HEK293 (cell line): ENCODE data around the gene TMX2.

Experiments used
- CTCF ChIA-PET: fragments of 350-600 bp; formaldehyde crosslinking; extraction: SDS; loops from one replicate; lab custom pipeline; 2021; ENCODE audit warnings: antibody characterized with exemption; lab: Yijun Ruan, JAX
- POLR2A ChIA-PET: fragments of 300-600 bp; formaldehyde crosslinking; extraction: SDS; loops from one replicate; lab custom pipeline; 2020; ENCODE audit warnings: antibody characterized with exemption, inconsistent platforms; lab: Yijun Ruan, JAX
- H3K27ac ChIP-seq: fragments of 200-500 bp; sonication (Bioruptor generic); 2 replicates; pipeline ENCODE4 v1.5.1; 2014; ENCODE audit warnings: low read depth, low read length, control low read depth, inconsistent platforms; ENCODE audit errors: extremely low read depth
- H3K36me3 ChIP-seq, 2 experiments: fragments of 200-500 bp in 1 of 2; sonication (Bioruptor generic) in 1 of 2; 1 replicate in 1 of 2; 2 replicates in 1 of 2; pipeline ENCODE4 v1.5.1; 2014 to 2017; ENCODE audit warnings: inconsistent platforms in 2 of 2, low read length in 2 of 2; ENCODE audit not compliant: control insufficient read depth in 2 of 2, insufficient read depth in 1 of 2
- H3K4me1 ChIP-seq: fragments of 200-500 bp; sonication (Bioruptor generic); 2 replicates; pipeline ENCODE4 v1.5.1; 2014; ENCODE audit warnings: mild to moderate bottlenecking, low read length, inconsistent platforms; ENCODE audit not compliant: control insufficient read depth, insufficient read depth
- H3K4me3 ChIP-seq: 2 replicates; pipeline ENCODE4 v1.5.1; 2011; ENCODE audit warnings: low read depth, mild to moderate bottlenecking, control low read depth, low read length, moderate library complexity
- H3K9me3 ChIP-seq: fragments of 200-500 bp; sonication (Bioruptor generic); 2 replicates; pipeline ENCODE4 v1.5.1; 2014; ENCODE audit warnings: low read depth, low read length, inconsistent platforms; ENCODE audit not compliant: control insufficient read depth, insufficient read depth
- CTCF ChIP-seq: fragments of 450-650 bp; formaldehyde crosslinking; IDR thresholded peaks from 2 replicates; pipeline ENCODE4 v1.5.1; 2016; ENCODE audit warnings: missing biosample characterization, missing genetic modification characterization
- GLIS1 ChIP-seq: fragments of 450-650 bp; formaldehyde crosslinking; IDR thresholded peaks from 2 replicates; pipeline ENCODE4 v1.5.1; 2016; ENCODE audit warnings: missing biosample characterization, missing genetic modification characterization
- IKZF3 ChIP-seq: fragments of 450-650 bp; IDR thresholded peaks from 2 replicates; pipeline ENCODE4 v1.5.0; 2018; ENCODE audit warnings: missing biosample characterization, mild to moderate bottlenecking, missing genetic modification characterization, moderate library complexity
- KLF1 ChIP-seq: fragments of 450-650 bp; formaldehyde crosslinking; IDR thresholded peaks from 2 replicates; pipeline ENCODE4 v1.5.1; 2016; ENCODE audit warnings: missing biosample characterization, missing genetic modification characterization
- KLF10 ChIP-seq: fragments of 450-650 bp; IDR thresholded peaks from 2 replicates; pipeline ENCODE4 v1.5.1; 2018; ENCODE audit warnings: missing biosample characterization, mild to moderate bottlenecking, missing genetic modification characterization
- PRDM1 ChIP-seq: fragments of 450-650 bp; formaldehyde crosslinking; IDR thresholded peaks from 2 replicates; pipeline ENCODE4; 2016; ENCODE audit warnings: missing biosample characterization, missing genetic modification characterization
- PRDM6 ChIP-seq: fragments of 450-650 bp; formaldehyde crosslinking; IDR thresholded peaks from 2 replicates; pipeline ENCODE4 v1.5.1; 2017; ENCODE audit warnings: missing biosample characterization, missing genetic modification characterization
- SETDB1 ChIP-seq: IDR thresholded peaks from one replicate; pipeline ENCODE4 v1.6.1; 2017; ENCODE audit warnings: mild to moderate bottlenecking, low read length, moderate library complexity, mixed read lengths; ENCODE audit not compliant: insufficient read length
- ZNF280C ChIP-seq: fragments of 450-650 bp; formaldehyde crosslinking; IDR thresholded peaks from 2 replicates; pipeline ENCODE4 v1.5.1; 2016; ENCODE audit warnings: missing biosample characterization, missing genetic modification characterization
- ZNF366 ChIP-seq: fragments of 450-650 bp; formaldehyde crosslinking; conservative IDR thresholded peaks from 2 replicates; pipeline ENCODE4 v1.5.1; 2016; ENCODE audit warnings: missing biosample characterization, missing genetic modification characterization
- ZNF394 ChIP-seq: fragments of 450-650 bp; formaldehyde crosslinking; IDR thresholded peaks from 2 replicates; pipeline ENCODE4 v1.5.1; 2016; ENCODE audit warnings: missing biosample characterization, missing genetic modification characterization, mild to moderate bottlenecking, moderate library complexity, borderline replicate concordance
- ZNF561 ChIP-seq: fragments of 450-650 bp; IDR thresholded peaks from 2 replicates; pipeline ENCODE4 v1.5.1; 2018; ENCODE audit warnings: missing biosample characterization, missing genetic modification characterization, borderline replicate concordance
- ZNF654 ChIP-seq: fragments of 450-650 bp; formaldehyde crosslinking; IDR thresholded peaks from 2 replicates; pipeline ENCODE4 v1.5.1; 2016; ENCODE audit warnings: low read depth, missing biosample characterization, missing genetic modification characterization
- ZNF768 ChIP-seq: fragments of 450-650 bp; formaldehyde crosslinking; IDR thresholded peaks from 2 replicates; pipeline ENCODE4 v1.5.1; 2018; ENCODE audit warnings: missing biosample characterization, mild to moderate bottlenecking, missing genetic modification characterization

Gene TMX2

GRCh38 chr11:57712256-57713150, at the start of gene TMX2 (continued):
- TF ChIP-seq KLF10 (tag by site-specific recombination) (peak; percentile 96), KLF1 (tag by site-specific recombination) (no peak), ZNF768 (tag by site-specific recombination) (no peak)
- TF ChIP-seq, all 188 proteins: peak for 20

GRCh38 chr11:57662893-57663292, 49.5 kb upstream of the TMX2 start:
- TF ChIP-seq ZNF394 (tag by site-specific recombination) (no peak), ZNF280C (no peak), CTCF (0 out of 2 replicates have a peak, but pooled peaks have one; percentile 12), ZNF654 (tag by site-specific recombination) (peak; percentile 61), SETDB1 (no peak), PRDM6 (tag by site-specific recombination) (no peak)
- H3K36me3 ChIP-seq, result peaks cover 0 to 38% of the 10 kb centered on the region in 2 experiments; a peak in 2 of 3 replicates
- H3K4me1 ChIP-seq, result no peaks in the 10 kb centered on the region
- H3K27ac ChIP-seq, result no peak overlapping the region
- POLR2A ChIA-PET, result no interaction called here
- no peak overlapping the region for H3K4me3 ChIP-seq
- no peaks in the 10 kb centered on the region for H3K9me3 ChIP-seq
- CTCF ChIA-PET, result interaction anchor here (0.6 kb wide), 3 partner anchors 138 to 864 kb away, joined by 5 to 6 read pairs (median 5); no protein-coding TSS in a partner anchor

GRCh38 chr11:57663975-57664374, 48.4 kb upstream of the TMX2 start:
- Histone ChIP-seq H3K9me3 (no peaks in the 10 kb centered on the region), H3K4me1 (no peaks in the 10 kb centered on the region), H3K4me3 (no peak overlapping the region), H3K27ac (no peak overlapping the region), H3K36me3 (peaks cover 0 to 38% of the 10 kb centered on the region in 2 experiments; a peak in 2 of 3 replicates)
- ChIA-PET CTCF (interaction anchor here (0.7 to 1.2 kb wide), 3 partner anchors 20 to 206 kb away, joined by 3 to 4 read pairs (median 4); no protein-coding TSS in a partner anchor), POLR2A (no interaction called here)
- TF ChIP-seq IKZF3 (tag by site-specific recombination) (no peak), ZNF366 (tag by site-specific recombination) (peak; percentile 77), GLIS1 (no peak), PRDM1 (peak; percentile 81), ZNF561 (tag by site-specific recombination) (no peak)
